HEK293 (cell line): ENCODE data around the gene GGNBP2.

ENCODE experiments used
- CTCF ChIA-PET: fragments of 350-600 bp; formaldehyde crosslinking; extraction: SDS; loops from one replicate; lab custom pipeline; 2021; ENCODE audit warnings: antibody characterized with exemption; lab: Yijun Ruan, JAX
- POLR2A ChIA-PET: fragments of 300-600 bp; formaldehyde crosslinking; extraction: SDS; loops from one replicate; lab custom pipeline; 2020; ENCODE audit warnings: antibody characterized with exemption, inconsistent platforms; lab: Yijun Ruan, JAX
- H3K27ac ChIP-seq: fragments of 200-500 bp; sonication (Bioruptor generic); 2 replicates; pipeline ENCODE4 v1.5.1; 2014; ENCODE audit warnings: low read depth, low read length, control low read depth, inconsistent platforms; ENCODE audit errors: extremely low read depth
- H3K36me3 ChIP-seq, 2 experiments: fragments of 200-500 bp in 1 of 2; sonication (Bioruptor generic) in 1 of 2; 1 replicate in 1 of 2; 2 replicates in 1 of 2; pipeline ENCODE4 v1.5.1; 2014 to 2017; ENCODE audit warnings: inconsistent platforms in 2 of 2, low read length in 2 of 2; ENCODE audit not compliant: control insufficient read depth in 2 of 2, insufficient read depth in 1 of 2
- H3K4me1 ChIP-seq: fragments of 200-500 bp; sonication (Bioruptor generic); 2 replicates; pipeline ENCODE4 v1.5.1; 2014; ENCODE audit warnings: mild to moderate bottlenecking, low read length, inconsistent platforms; ENCODE audit not compliant: control insufficient read depth, insufficient read depth
- H3K4me3 ChIP-seq: 2 replicates; pipeline ENCODE4 v1.5.1; 2011; ENCODE audit warnings: low read depth, mild to moderate bottlenecking, control low read depth, low read length, moderate library complexity
- H3K9me3 ChIP-seq: fragments of 200-500 bp; sonication (Bioruptor generic); 2 replicates; pipeline ENCODE4 v1.5.1; 2014; ENCODE audit warnings: low read depth, low read length, inconsistent platforms; ENCODE audit not compliant: control insufficient read depth, insufficient read depth
- GFI1B ChIP-seq: fragments of 450-650 bp; formaldehyde crosslinking; IDR thresholded peaks from 2 replicates; pipeline ENCODE4 v1.5.1; 2016; ENCODE audit warnings: missing biosample characterization, missing genetic modification characterization
- HOXD13 ChIP-seq: sonication (generic); formaldehyde crosslinking; IDR thresholded peaks from 2 replicates; pipeline ENCODE4 v1.8.0; 2022; ENCODE audit warnings: missing genetic modification reagents, borderline replicate concordance
- SP2 ChIP-seq: fragments of 450-650 bp; formaldehyde crosslinking; IDR thresholded peaks from 2 replicates; pipeline ENCODE4 v1.5.1; 2016; ENCODE audit warnings: missing biosample characterization, missing genetic modification characterization
- YY1 ChIP-seq: fragments of 450-650 bp; formaldehyde crosslinking; IDR thresholded peaks from 2 replicates; pipeline ENCODE4 v1.5.1; 2018; ENCODE audit warnings: missing biosample characterization, missing genetic modification characterization
- ZBTB6 ChIP-seq: fragments of 450-650 bp; formaldehyde crosslinking; IDR thresholded peaks from 2 replicates; pipeline ENCODE4 v1.5.1; 2017; ENCODE audit warnings: missing biosample characterization, missing genetic modification characterization
- ZFHX2 ChIP-seq: fragments of 450-650 bp; formaldehyde crosslinking; conservative IDR thresholded peaks from 2 replicates; pipeline ENCODE4 v1.5.1; 2016; ENCODE audit warnings: missing biosample characterization, missing genetic modification characterization
- ZNF114 ChIP-seq: fragments of 450-650 bp; formaldehyde crosslinking; IDR thresholded peaks from 2 replicates; pipeline ENCODE4 v1.5.0; 2017; ENCODE audit warnings: missing biosample characterization, missing genetic modification characterization
- ZNF174 ChIP-seq: fragments of 450-650 bp; formaldehyde crosslinking; IDR thresholded peaks from 2 replicates; pipeline ENCODE4 v1.5.0; 2017; ENCODE audit warnings: missing biosample characterization, mild to moderate bottlenecking, missing genetic modification characterization
- ZNF175 ChIP-seq: fragments of 450-650 bp; formaldehyde crosslinking; IDR thresholded peaks from 2 replicates; pipeline ENCODE4 v1.5.1; 2016; ENCODE audit warnings: missing biosample characterization, missing genetic modification characterization
- ZNF341 ChIP-seq: fragments of 450-650 bp; formaldehyde crosslinking; IDR thresholded peaks from 2 replicates; pipeline ENCODE4; 2016; ENCODE audit warnings: low read depth, missing biosample characterization, missing genetic modification characterization
- ZNF48 ChIP-seq: fragments of 450-650 bp; formaldehyde crosslinking; IDR thresholded peaks from 2 replicates; pipeline ENCODE4 v1.5.1; 2016; ENCODE audit warnings: missing biosample characterization, missing genetic modification characterization
- ZNF626 ChIP-seq: fragments of 450-650 bp; sonication (Bioruptor Pico); formaldehyde crosslinking; IDR thresholded peaks from 2 replicates; pipeline ENCODE4 v1.5.1; 2018; ENCODE audit warnings: missing biosample characterization, missing genetic modification characterization, inconsistent platforms
- ZNF629 ChIP-seq: fragments of 450-650 bp; formaldehyde crosslinking; IDR thresholded peaks from 2 replicates; pipeline ENCODE4 v1.5.1; 2017; ENCODE audit warnings: missing biosample characterization, missing genetic modification characterization
- ZNF76 ChIP-seq: fragments of 450-650 bp; formaldehyde crosslinking; IDR thresholded peaks from 2 replicates; pipeline ENCODE4; 2016; ENCODE audit warnings: low read depth, missing biosample characterization, missing genetic modification characterization, borderline replicate concordance
- ZNF791 ChIP-seq: fragments of 450-650 bp; formaldehyde crosslinking; IDR thresholded peaks from 2 replicates; pipeline ENCODE4 v1.5.1; 2016; ENCODE audit warnings: missing biosample characterization, missing genetic modification characterization
- ZSCAN18 ChIP-seq: fragments of 450-650 bp; formaldehyde crosslinking; IDR thresholded peaks from 2 replicates; pipeline ENCODE4 v1.5.1; 2016; ENCODE audit warnings: missing biosample characterization, missing genetic modification characterization
- ZXDB ChIP-seq: fragments of 450-650 bp; formaldehyde crosslinking; IDR thresholded peaks from 2 replicates; pipeline ENCODE4 v1.5.1; 2016; ENCODE audit warnings: missing biosample characterization, missing genetic modification characterization
- TF ChIP-seq, protein P1 (sequence below): fragments of 450-650 bp; formaldehyde crosslinking; IDR thresholded peaks from 2 replicates; pipeline ENCODE4 v1.5.1; 2016; ENCODE audit warnings: missing biosample characterization, missing genetic modification characterization
- TF ChIP-seq, protein P2 (sequence below): fragments of 450-650 bp; formaldehyde crosslinking; IDR thresholded peaks from 2 replicates; pipeline ENCODE4 v1.5.0; 2017; ENCODE audit warnings: missing biosample characterization, missing genetic modification characterization, borderline replicate concordance
- TF ChIP-seq, protein P3 (sequence below): fragments of 450-650 bp; formaldehyde crosslinking; IDR thresholded peaks from 2 replicates; pipeline ENCODE4 v1.5.1; 2016; ENCODE audit warnings: missing biosample characterization, missing genetic modification characterization

Gene GGNBP2

DNA sequence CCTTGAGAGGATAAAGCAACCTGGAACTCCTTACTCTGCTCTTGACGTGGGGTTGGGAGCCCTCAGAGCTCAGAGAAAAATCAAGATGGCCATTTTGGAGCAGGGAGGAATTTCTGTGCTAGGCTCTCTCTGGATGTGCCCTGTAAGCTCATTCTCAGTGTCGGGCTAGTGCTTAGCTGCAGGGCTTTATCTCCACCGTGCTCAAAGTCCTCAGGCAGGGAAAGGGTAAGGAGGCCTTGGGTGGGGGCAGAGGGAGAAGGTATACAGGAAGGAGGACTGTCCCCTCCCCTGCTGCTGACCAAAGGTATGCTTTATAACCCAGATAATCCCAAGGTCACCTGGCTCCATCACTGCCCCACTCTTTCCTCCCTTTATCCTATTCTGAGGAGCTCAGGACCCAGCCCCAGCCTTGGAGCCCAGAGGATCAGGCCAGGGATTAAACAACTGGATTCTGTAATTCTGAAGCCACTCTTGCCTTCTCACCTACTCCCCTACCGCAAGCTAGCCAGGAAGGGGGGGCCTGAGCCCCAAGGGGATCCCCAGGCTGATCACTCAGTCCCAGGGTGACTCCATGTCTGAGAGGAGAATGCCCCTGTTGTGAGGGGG lies 48.1 kb downstream of the GGNBP2 start (continued):
- TF ChIP-seq ZBTB6 (tag by site-specific recombination) (no peak), ZNF626 (tag by site-specific recombination) (no peak)

DNA sequence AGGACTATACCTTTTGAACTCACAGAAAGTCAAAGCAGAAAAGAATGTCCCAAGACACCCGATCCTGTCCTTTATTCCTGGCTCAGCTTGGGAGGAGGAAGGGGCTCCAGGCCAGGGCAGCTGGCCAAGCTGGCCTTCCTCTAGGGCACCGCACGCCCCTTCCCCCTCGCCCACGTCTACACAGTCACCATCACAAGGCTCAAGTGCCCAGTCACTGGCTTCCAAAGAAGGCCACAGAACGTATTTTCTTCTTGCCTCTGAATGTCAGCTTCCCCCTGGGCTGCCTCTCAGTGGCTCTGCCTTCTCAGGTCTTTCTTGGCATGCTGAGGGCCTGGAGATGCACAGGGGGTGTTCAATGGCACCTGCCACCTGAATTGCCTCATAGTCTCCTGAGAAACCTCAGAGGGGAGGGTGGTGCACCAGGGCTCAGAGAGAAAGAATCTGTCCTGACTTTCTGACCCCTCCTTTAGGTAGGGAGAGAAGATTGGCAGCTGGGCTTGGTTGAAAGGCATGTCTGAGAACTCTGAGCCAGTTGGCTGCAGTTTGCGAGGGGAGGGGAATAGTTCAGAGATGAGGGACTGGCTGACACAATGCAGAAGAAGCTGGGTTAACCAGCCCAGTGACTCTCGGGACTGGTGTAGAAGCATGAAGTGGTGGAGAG lies 49.1 kb downstream of the GGNBP2 start:
- H3K4me3 ChIP-seq: no peak overlapping the region
- ChIA-PET CTCF (interaction anchor here (1.1 to 3.0 kb wide), 2 partner anchors 8 to 13 kb away, joined by 6 to 32 read pairs; partner anchors contain the start of gene MRM1), POLR2A (interaction anchor here (0.6 to 3.4 kb wide), 5 partner anchors 8 to 60 kb away, joined by 3 to 70 read pairs (median 8); partner anchors contain the start of genes GGNBP2, MRM1 and MYO19)
- peaks cover 10% of the 10 kb centered on the region; the same call in 1 of the 2 replicates for H3K4me1 ChIP-seq
- TF ChIP-seq, protein P1, sequence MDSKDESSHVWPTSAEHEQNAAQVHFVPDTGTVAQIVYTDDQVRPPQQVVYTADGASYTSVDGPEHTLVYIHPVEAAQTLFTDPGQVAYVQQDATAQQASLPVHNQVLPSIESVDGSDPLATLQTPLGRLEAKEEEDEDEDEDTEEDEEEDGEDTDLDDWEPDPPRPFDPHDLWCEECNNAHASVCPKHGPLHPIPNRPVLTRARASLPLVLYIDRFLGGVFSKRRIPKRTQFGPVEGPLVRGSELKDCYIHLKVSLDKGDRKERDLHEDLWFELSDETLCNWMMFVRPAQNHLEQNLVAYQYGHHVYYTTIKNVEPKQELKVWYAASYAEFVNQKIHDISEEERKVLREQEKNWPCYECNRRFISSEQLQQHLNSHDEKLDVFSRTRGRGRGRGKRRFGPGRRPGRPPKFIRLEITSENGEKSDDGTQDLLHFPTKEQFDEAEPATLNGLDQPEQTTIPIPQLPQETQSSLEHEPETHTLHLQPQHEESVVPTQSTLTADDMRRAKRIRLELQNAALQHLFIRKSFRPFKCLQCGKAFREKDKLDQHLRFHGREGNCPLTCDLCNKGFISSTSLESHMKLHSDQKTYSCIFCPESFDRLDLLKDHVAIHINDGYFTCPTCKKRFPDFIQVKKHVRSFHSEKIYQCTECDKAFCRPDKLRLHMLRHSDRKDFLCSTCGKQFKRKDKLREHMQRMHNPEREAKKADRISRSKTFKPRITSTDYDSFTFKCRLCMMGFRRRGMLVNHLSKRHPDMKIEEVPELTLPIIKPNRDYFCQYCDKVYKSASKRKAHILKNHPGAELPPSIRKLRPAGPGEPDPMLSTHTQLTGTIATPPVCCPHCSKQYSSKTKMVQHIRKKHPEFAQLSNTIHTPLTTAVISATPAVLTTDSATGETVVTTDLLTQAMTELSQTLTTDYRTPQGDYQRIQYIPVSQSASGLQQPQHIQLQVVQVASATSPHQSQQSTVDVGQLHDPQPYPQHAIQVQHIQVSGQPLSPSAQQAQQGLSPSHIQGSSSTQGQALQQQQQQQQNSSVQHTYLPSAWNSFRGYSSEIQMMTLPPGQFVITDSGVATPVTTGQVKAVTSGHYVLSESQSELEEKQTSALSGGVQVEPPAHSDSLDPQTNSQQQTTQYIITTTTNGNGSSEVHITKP (tag by site-specific recombination): 0 out of 2 replicates have a peak, but pooled peaks have one; percentile 10
- TF ChIP-seq SP2 (tag by site-specific recombination) (0 out of 2 replicates have a peak, but pooled peaks have one; percentile 18), ZNF174 (tag by site-specific recombination) (no peak), ZXDB (tag by site-specific recombination) (no peak), ZNF114 (tag by site-specific recombination) (no peak), ZNF48 (no peak), ZNF175 (tag by site-specific recombination) (no peak), ZNF341 (tag by site-specific recombination) (no peak), ZNF629 (no peak), ZNF76 (tag by site-specific recombination) (no peak), ZNF791 (tag by site-specific recombination) (no peak), YY1 (tag by site-specific recombination) (no peak), GFI1B (tag by site-specific recombination) (no peak), ZSCAN18 (tag by site-specific recombination) (no peak), ZFHX2 (tag by site-specific recombination) (0 out of 2 replicates have a peak, but pooled peaks have one; percentile 22), HOXD13 (CRISPR knock-in tag) (no peak)
- TF ChIP-seq, protein P2, sequence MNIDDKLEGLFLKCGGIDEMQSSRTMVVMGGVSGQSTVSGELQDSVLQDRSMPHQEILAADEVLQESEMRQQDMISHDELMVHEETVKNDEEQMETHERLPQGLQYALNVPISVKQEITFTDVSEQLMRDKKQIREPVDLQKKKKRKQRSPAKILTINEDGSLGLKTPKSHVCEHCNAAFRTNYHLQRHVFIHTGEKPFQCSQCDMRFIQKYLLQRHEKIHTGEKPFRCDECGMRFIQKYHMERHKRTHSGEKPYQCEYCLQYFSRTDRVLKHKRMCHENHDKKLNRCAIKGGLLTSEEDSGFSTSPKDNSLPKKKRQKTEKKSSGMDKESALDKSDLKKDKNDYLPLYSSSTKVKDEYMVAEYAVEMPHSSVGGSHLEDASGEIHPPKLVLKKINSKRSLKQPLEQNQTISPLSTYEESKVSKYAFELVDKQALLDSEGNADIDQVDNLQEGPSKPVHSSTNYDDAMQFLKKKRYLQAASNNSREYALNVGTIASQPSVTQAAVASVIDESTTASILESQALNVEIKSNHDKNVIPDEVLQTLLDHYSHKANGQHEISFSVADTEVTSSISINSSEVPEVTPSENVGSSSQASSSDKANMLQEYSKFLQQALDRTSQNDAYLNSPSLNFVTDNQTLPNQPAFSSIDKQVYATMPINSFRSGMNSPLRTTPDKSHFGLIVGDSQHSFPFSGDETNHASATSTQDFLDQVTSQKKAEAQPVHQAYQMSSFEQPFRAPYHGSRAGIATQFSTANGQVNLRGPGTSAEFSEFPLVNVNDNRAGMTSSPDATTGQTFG (tag by site-specific recombination): no peak
- TF ChIP-seq, protein P3, sequence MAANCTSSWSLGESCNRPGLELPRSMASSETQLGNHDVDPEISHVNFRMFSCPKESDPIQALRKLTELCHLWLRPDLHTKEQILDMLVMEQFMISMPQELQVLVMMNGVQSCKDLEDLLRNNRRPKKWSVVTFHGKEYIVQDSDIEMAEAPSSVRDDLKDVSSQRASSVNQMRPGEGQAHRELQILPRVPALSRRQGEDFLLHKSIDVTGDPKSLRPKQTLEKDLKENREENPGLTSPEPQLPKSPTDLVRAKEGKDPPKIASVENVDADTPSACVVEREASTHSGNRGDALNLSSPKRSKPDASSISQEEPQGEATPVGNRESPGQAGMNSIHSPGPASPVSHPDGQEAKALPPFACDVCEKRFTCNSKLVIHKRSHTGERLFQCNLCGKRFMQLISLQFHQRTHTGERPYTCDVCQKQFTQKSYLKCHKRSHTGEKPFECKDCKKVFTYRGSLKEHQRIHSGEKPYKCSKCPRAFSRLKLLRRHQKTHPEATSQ (tag by site-specific recombination): no peak
- H3K36me3 ChIP-seq: peaks cover 1 to 70% of the 10 kb centered on the region in 2 experiments
- H3K27ac ChIP-seq: no peak overlapping the region
- no peaks in the 10 kb centered on the region for H3K9me3 ChIP-seq
